ENCODE measurements around the gene KCTD3. TPM values are rescaled to one million over a fixed set of nuclear protein-coding genes. Genes with fewer than 3 reads are reported as not detected.

KCTD3 gene
- total RNA-seq, 2 donors from 2014 or later = 0.74 to 2.5 TPM

DNA sequence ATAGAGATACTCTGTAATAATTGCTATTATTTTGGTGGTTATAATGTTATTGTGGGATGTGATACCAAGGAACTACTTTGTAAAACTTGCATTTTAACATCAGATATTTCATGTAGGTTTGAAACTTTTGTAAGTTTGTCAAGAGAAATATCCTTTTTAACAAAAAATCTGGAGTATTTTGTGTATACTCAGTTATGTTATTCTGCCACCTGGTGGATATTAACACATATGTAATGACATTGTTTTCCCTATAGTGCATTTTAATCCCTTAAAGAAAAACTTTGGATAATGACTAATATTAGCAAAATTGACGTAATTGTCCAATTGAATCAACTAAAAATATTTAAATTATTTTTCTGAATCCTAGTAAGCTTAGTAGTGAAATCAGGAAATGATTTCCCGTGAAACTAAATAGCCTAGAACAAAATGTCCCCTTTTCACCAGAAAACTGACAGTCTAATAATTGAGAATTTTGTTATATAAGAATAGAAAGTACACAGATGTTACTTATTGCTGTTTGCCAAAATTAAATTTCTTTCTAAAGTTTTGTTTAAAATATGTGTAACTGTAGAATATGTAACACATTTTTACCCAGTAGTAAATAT is 39.6 kb downstream of the KCTD3 start:
- Mint-ChIP-seq H3K27ac (no peak overlapping the region), H3K4me1 (no peaks in the 10 kb centered on the region), H3K27me3 (no peaks in the 10 kb centered on the region), H3K4me3 (no peak overlapping the region), H3K9me3 (no peaks in the 10 kb centered on the region), H3K36me3 (ENCODE audit: low read depth) (peaks cover under 1% of the 10 kb centered on the region)
- ATAC-seq (replicated peaks) = no peak

DNA sequence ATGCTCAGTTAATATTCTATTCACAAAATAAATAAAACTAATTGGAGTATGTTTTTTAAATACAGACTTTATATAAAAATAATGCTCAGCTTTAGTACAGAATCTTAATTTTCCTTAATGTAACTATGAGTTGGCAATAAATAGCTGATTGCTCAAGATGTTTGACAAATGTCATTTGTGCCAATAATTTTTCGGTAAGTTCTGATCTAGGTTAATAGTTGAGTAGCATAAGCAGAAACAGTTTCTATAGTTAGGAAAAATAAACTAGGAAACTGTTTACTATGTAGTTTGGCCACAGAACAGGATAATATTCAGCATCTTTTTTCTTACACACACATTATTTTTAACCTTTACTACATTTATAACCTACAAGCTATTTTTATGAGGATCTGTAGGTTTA is 40.3 kb downstream of the KCTD3 start:
- ATAC-seq (replicated peaks) = no peak
- H3K27me3 Mint-ChIP-seq = no peaks in the 10 kb centered on the region

DNA sequence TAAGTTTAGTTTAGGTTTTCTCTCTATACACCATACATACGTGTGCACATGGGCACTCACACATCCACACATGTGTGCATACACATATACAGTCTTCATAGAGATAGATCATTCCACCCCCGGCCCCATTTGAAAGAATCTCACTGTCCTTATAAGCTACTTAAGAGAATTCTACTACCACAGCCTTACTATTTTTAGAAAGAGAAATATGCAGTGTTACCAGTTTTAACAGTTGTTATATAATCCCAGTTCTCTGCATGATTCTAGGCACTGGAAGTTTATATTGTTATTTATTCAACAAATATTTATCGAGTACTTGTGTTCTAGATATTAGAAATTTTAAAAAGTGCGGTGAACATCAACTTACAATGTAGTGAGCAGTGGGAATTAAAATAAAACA is 41.5 kb downstream of the KCTD3 start:
- H3K9me3 Mint-ChIP-seq = no peaks in the 10 kb centered on the region
- no peaks in the 10 kb centered on the region for H3K4me1 Mint-ChIP-seq
- H3K36me3 Mint-ChIP-seq (ENCODE audit: low read depth) = peaks cover 16% of the 10 kb centered on the region
- ATAC-seq (replicated peaks) = no peak
- no peak overlapping the region for H3K4me3 Mint-ChIP-seq
- no peaks in the 10 kb centered on the region for H3K27me3 Mint-ChIP-seq
- H3K27ac Mint-ChIP-seq = no peak overlapping the region

More for the DNA sequence above, 40.3 kb downstream of the KCTD3 start:
- no peak overlapping the region for H3K27ac Mint-ChIP-seq
- no peaks in the 10 kb centered on the region for H3K4me1 Mint-ChIP-seq
- peaks cover 8% of the 10 kb centered on the region for H3K36me3 Mint-ChIP-seq (ENCODE audit: low read depth)
- no peak overlapping the region for H3K4me3 Mint-ChIP-seq
- no peaks in the 10 kb centered on the region for H3K9me3 Mint-ChIP-seq

DNA sequence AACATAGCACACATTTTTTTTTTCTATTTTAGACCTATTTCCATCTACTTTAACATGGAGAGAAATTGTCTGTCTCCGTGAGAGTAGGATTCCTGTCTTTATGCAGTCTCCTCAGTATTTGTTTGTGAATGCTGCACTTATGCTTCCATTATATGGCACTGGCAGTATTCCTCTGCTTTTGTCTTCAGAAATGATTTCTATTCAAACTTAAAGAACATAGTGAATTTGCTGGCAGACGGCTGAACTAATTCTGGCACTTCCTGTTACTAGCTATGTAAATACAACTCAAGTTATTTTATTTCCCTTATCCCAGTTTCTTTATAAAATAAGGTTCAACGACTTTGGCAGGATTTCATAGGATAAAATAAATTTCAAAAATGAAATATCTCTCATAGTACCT is 45.3 kb downstream of the KCTD3 start:
- H3K27me3 Mint-ChIP-seq = no peaks in the 10 kb centered on the region

DNA sequence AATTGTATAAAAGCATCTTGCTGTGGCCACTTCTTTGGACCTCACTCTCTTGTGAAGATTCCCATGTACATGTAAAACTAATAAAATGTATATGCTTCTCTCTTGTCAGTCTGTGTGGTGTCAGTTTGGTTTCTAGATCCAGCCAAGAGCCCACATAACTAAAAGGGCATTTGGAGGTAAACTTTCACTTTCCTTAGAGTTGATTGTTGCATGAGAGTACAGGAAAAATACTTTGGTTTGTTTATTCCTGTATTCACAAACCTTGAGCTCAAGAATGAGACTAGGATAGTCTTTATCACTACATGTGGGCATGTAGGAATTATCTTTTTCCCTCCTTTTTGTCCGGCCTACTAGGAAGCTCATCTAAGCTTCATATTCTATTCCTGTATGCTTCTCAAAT is 50.9 kb downstream of the KCTD3 start:
- no peaks in the 10 kb centered on the region for H3K4me1 Mint-ChIP-seq
- peaks cover 13% of the 10 kb centered on the region for H3K36me3 Mint-ChIP-seq (ENCODE audit: low read depth)
- no peaks in the 10 kb centered on the region for H3K27me3 Mint-ChIP-seq
- H3K27ac Mint-ChIP-seq = no peak overlapping the region
- no peak overlapping the region for H3K4me3 Mint-ChIP-seq
- H3K9me3 Mint-ChIP-seq = no peaks in the 10 kb centered on the region
- ATAC-seq (replicated peaks) = no peak

More for the DNA sequence above, 45.3 kb downstream of the KCTD3 start:
- H3K36me3 Mint-ChIP-seq (ENCODE audit: low read depth) = peaks cover 17% of the 10 kb centered on the region
- no peaks in the 10 kb centered on the region for H3K4me1 Mint-ChIP-seq
- no peak overlapping the region for H3K4me3 Mint-ChIP-seq
- no peak for ATAC-seq (replicated peaks)
- no peaks in the 10 kb centered on the region for H3K9me3 Mint-ChIP-seq
- H3K27ac Mint-ChIP-seq = no peak overlapping the region

DNA sequence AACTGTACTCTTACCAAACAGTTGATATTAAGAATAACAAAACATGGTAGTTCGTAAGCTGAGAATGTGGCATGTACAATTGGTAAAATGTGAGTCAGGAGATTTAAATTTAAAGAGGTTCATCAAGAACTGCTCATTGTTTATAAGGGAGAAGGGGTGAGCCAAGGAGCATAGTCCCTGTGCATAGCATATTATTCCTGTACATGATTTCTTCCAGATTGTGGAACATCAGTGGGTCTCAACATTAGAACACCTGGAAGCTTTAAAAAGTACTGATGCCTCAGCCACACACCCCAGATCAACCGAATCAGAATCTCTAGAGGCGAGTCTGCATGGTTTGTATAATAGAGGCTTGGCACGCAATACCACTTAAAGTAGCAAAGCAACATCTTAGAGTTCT is 56.1 kb downstream of the KCTD3 start:
- Mint-ChIP-seq H3K36me3 (ENCODE audit: low read depth) (peaks cover 5% of the 10 kb centered on the region), H3K27me3 (no peaks in the 10 kb centered on the region), H3K9me3 (no peaks in the 10 kb centered on the region), H3K27ac (no peak overlapping the region), H3K4me1 (no peaks in the 10 kb centered on the region), H3K4me3 (no peak overlapping the region)
- ATAC-seq (replicated peaks) = no peak

DNA sequence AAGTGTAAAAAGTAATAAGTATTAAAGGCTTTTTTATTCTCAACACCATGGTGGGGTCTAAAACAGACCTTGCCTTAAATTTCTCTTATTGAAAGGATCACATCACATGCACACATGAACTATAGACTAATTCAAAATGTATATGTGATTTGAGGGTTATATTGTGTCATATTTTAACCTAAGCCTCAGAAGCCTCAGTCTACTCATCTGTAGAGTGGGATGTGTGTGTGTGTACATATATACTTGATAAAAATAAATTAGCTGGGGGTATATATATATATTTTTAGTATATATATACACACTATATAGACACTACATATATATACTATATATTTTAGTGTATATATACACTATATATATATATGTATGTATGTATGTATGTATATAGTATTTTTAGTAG is 58.8 kb downstream of the KCTD3 start:
- Mint-ChIP-seq H3K27me3 (no peaks in the 10 kb centered on the region), H3K4me3 (no peak overlapping the region), H3K9me3 (no peaks in the 10 kb centered on the region), H3K36me3 (ENCODE audit: low read depth) (no peaks in the 10 kb centered on the region), H3K27ac (no peak overlapping the region), H3K4me1 (no peaks in the 10 kb centered on the region)
- ATAC-seq (replicated peaks) = no peak

DNA sequence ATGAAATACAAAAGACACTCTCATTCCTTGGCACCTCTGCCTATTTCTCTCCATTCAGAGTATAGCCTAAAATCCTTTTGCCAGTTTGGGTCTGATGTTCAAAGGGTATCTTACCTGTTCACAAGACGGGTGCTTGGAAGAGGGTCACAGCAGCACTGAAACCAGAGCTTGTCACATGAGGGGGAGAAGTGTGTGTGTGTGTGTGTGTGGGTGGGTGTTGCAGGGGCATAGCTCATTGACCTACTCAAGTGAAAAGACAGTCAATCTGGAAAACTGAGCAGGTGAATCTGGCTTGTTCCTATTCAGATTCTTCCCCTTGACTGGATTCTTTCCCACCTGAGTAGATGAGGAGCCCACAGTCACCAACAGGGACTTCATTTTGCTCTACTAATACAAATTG is 63.9 kb downstream of the KCTD3 start:
- Mint-ChIP-seq H3K4me1 (no peaks in the 10 kb centered on the region), H3K27me3 (peaks cover 6% of the 10 kb centered on the region), H3K4me3 (no peak overlapping the region), H3K36me3 (ENCODE audit: low read depth) (no peaks in the 10 kb centered on the region), H3K27ac (no peak overlapping the region), H3K9me3 (peaks cover 5% of the 10 kb centered on the region)
- no peak for ATAC-seq (replicated peaks)

DNA sequence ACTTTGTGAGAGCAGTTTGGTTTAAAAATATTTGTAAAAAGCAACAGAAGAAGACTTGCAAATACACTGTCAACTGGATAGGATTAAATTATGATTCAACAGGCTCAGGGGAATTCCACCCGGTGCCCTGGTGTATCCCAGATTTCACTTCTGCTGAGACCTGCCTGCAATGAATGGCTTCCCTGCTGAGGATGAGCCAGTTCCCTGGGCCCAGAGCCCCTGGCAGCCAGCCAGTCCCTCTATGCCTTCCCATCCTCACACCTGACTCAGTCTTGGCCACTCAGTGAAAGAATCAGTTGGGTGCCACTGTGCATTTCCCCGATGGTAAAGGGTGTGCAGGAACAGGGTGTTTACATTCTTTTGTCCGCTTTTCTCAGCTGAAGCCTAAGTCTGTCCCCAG is 64.4 kb downstream of the KCTD3 start:
- Mint-ChIP-seq H3K27ac (no peak overlapping the region), H3K9me3 (peaks cover 5% of the 10 kb centered on the region), H3K27me3 (peaks cover 6% of the 10 kb centered on the region), H3K4me1 (no peaks in the 10 kb centered on the region), H3K36me3 (ENCODE audit: low read depth) (no peaks in the 10 kb centered on the region), H3K4me3 (no peak overlapping the region)
- no peak for ATAC-seq (replicated peaks)

DNA sequence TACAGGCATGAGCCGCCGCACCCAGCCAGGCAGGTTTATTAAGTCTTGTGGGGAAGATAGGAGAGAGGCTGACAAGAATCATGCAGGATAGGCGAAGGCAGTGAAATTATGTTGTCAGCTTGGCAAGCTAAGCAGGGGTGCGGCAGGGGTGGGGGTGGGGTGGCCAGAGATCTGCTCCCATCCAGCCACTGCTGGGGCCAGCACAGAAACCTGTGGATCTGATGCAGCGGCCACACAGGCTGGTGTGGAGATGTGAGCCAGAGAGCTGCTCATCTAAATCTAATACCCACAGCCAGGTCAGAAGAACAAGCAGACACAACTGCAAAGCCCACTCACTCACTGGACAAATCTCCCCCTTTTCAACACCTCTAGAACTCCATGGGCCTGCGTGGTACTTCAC is 68.7 kb downstream of the KCTD3 start:
- ATAC-seq (replicated peaks) = no peak
- Mint-ChIP-seq H3K4me1 (no peaks in the 10 kb centered on the region), H3K27me3 (peaks cover 8% of the 10 kb centered on the region), H3K9me3 (peaks cover 5% of the 10 kb centered on the region), H3K4me3 (no peak overlapping the region), H3K27ac (no peak overlapping the region), H3K36me3 (ENCODE audit: low read depth) (no peaks in the 10 kb centered on the region)

DNA sequence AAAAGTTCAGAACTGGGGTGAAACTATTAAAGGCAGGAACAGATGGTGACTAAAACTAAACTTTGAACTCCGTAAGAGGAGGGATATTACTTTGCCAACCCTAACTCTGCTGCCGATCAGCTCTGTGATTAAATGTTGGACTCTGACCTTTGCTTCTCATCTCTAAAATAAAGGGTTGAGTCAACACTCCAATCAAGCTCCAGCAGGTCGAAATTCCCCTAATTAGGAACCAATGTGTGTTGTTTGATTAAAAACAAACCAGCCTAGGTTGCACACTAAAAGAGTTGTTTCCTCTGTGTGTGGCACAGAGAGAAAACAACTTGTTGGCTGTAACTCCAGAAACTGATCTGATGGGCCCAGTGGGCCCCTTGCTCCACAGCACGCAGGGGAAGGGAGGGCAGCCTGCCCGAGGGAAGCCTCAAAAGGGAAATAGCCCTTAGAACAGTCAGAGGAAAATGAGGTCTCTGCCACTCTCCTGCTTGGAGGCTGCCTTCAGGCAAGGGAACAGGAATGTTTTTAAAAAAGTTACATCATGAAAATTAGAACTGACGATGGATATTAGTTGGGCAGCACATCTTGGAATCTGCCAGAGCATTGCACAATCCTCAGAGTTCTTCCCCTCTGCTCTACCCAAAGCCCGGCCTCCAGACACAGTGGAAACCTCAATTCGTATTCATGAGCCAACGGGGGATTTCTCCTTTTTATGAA is 69.3 kb downstream of the KCTD3 start:
- Mint-ChIP-seq H3K27me3 (peaks cover 8% of the 10 kb centered on the region), H3K36me3 (ENCODE audit: low read depth) (no peaks in the 10 kb centered on the region), H3K27ac (no peak overlapping the region), H3K4me3 (no peak overlapping the region), H3K9me3 (peaks cover 5% of the 10 kb centered on the region), H3K4me1 (no peaks in the 10 kb centered on the region)
- no peak for ATAC-seq (replicated peaks)

DNA sequence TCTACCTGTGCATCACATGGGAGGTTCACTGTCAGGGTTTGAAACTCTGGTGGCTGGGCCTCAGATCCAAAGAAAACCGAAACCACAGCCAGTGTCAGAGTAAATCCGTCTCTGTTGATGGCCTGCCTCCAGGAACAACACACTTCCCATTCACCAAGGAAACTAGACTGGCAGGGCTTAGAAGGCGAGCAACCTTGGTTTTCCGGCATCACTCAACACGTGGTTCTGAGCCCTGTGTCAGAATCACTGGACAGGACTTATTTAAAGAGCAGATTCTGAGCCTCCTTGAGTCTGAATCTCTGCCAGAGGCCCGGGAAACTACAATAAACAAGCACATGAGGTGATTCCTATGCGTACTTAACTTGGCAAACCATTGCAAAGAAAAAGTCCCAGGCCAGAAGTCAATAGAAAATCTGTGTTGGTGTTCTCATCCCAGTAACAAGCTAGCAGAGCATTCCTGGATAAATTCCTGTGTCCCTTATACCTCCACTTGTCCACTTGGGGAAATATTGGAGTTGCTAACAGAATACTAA is 70.0 kb downstream of the KCTD3 start:
- Mint-ChIP-seq H3K36me3 (ENCODE audit: low read depth) (no peaks in the 10 kb centered on the region), H3K4me3 (no peak overlapping the region), H3K9me3 (peaks cover 5% of the 10 kb centered on the region), H3K27me3 (peaks cover 8% of the 10 kb centered on the region), H3K27ac (no peak overlapping the region), H3K4me1 (no peaks in the 10 kb centered on the region)
- ATAC-seq (replicated peaks) = no peak

DNA sequence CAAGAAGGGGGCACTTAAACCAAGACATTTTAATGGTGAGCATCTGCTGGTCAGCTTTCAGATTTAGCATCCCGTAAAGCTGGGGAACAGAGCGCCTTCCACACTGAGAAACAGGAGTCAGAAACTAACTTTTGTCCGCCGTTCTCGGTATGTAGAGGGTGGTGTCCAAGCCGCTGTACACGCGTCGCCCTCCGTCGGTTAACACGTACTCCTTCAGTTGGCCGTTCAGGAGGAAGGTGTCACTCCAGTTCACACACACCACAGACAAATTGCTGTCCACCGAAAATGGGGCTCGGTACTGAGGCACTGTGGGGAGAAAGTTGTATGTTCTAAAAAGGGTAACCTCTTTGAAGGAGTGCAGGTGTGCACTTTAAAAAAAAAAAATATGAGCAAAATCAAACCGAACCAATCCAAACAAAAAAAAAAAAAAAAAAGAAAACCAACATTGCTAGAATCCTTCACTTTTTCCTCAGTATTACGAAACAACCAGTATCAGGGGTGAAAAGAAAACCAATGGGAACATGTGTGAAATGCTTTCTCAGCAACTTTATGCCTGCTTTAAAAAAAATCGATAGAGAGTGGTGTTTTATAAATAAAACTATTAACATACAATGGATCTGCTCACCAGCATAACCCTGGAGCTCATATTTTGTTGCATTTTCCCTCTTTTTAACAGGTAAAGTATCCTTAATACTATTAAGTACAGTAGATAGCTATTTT is 73.5 kb downstream of the KCTD3 start:
- H3K27ac Mint-ChIP-seq = no peak overlapping the region
- no peak overlapping the region for H3K4me3 Mint-ChIP-seq
- peaks cover 3% of the 10 kb centered on the region for H3K27me3 Mint-ChIP-seq
- H3K4me1 Mint-ChIP-seq = no peaks in the 10 kb centered on the region
- no peak for ATAC-seq (replicated peaks)
- H3K9me3 Mint-ChIP-seq = peaks cover 4% of the 10 kb centered on the region
- H3K36me3 Mint-ChIP-seq (ENCODE audit: low read depth) = no peaks in the 10 kb centered on the region

DNA sequence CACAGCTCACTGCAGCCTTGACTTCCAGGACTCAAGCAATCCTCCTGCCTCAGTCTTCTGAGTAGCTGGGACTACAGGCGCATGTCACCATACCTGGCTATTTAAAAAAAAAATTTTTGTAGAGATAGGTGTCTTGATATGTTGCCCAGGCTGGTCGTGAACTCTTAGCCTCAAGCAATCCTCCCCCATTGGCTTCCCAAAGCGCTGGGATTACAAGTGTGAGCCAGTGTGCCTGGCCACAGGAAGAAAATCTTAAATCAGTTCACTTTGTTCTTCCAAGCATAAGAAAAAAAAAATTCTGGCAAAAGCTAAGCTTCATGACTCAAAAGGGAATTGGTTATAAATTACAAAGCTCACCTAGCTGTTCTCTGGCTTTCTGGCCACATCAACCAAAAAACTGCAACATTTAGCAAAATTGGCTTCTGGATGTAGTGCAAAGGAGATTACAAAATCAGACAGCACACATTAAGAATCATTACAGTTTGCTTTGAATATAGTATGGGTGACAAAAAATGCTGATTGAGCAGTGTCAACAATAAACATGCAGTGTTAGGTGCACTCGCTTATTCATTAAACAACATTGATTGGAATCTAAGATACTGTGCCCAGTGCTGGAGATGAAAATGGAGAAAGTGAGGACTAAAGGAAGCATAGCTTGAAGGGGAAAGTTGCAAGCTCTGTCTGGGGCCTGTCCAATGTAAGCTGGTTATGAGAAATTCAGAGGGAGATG is 76.7 kb downstream of the KCTD3 start:
- H3K9me3 Mint-ChIP-seq = peaks cover 9% of the 10 kb centered on the region
- ATAC-seq (replicated peaks) = no peak
- H3K36me3 Mint-ChIP-seq (ENCODE audit: low read depth) = no peaks in the 10 kb centered on the region
- no peaks in the 10 kb centered on the region for H3K27me3 Mint-ChIP-seq
- no peak overlapping the region for H3K4me3 Mint-ChIP-seq
- H3K4me1 Mint-ChIP-seq = no peaks in the 10 kb centered on the region
- no peak overlapping the region for H3K27ac Mint-ChIP-seq
